Naive thymus-derived CD4-positive, alpha-beta T cell (primary cell): ENCODE data around the gene CD244. TPM values are rescaled to one million over a fixed set of nuclear protein-coding genes. Genes with fewer than 3 reads are reported as not detected.

Experiments
- ATAC-seq: fragments of 150-1000 bp; cut with Tn5 transposase; 2 replicates; pipeline ENCODE4 v1.10.0; 2021; ENCODE audit warnings: mild to moderate bottlenecking, moderate library complexity
- CTCF ChIA-PET: fragments of 350-600 bp; sonication (Branson Sonifier 250); formaldehyde crosslinking; loops from one replicate; lab custom pipeline; 2021; ENCODE audit warnings: antibody characterized with exemption; lab: Charles Lee
- POLR2A ChIA-PET: fragments of 350-600 bp; sonication (Branson Sonifier 250); formaldehyde crosslinking; loops from one replicate; lab custom pipeline; 2021; ENCODE audit warnings: antibody characterized with exemption, inconsistent platforms; lab: Charles Lee
- DNase-seq, 9 donors: peaks; one replicate each; pipeline versions ENCODE4 v3.0.0 to v3.0.0-alpha.2; 2020 to 2022; ENCODE audit warnings: mixed read lengths in 1 of 9
- H3K27ac ChIP-seq: one replicate; pipeline ENCODE4 v1.7.0; 2013; ENCODE audit warnings: mild to moderate bottlenecking, low read depth, low read length, moderate library complexity
- H3K27me3 ChIP-seq, 2 donors: one replicate each; pipeline ENCODE4 v1.7.0; 2013; ENCODE audit warnings: low read length in 2 of 2, mild to moderate bottlenecking in 2 of 2, moderate library complexity in 2 of 2; ENCODE audit not compliant: control insufficient read depth in 2 of 2, insufficient read depth in 2 of 2
- H3K36me3 ChIP-seq, 3 experiments: 1 replicate in 2 of 3; 2 replicates in 1 of 3; pipeline ENCODE4 v1.7.0; 2013; ENCODE audit warnings: low read length in 3 of 3, mild to moderate bottlenecking in 3 of 3, moderate library complexity in 1 of 3; ENCODE audit not compliant: insufficient read depth in 3 of 3, control insufficient read depth in 2 of 3
- H3K4me1 ChIP-seq, 2 donors: one replicate each; pipeline ENCODE4 v1.7.0; 2013; ENCODE audit warnings: low read length in 2 of 2, mild to moderate bottlenecking in 2 of 2, moderate library complexity in 1 of 2; ENCODE audit not compliant: control insufficient read depth in 2 of 2, insufficient read depth in 2 of 2
- H3K4me3 ChIP-seq: 2 replicates; pipeline ENCODE4 v1.7.0; 2013; ENCODE audit warnings: mild to moderate bottlenecking, low read length
- H3K9me3 ChIP-seq, 3 experiments: 1 replicate in 2 of 3; 2 replicates in 1 of 3; pipeline ENCODE4 v1.7.0; 2013; ENCODE audit warnings: low read length in 3 of 3; ENCODE audit not compliant: control insufficient read depth in 2 of 3
- H3K27ac Mint-ChIP-seq, 9 donors: one replicate each; pipeline ENCODE4 v1.8.0; 2020 to 2022; ENCODE audit warnings: mixed read lengths in 9 of 9, mild to moderate bottlenecking in 8 of 9, moderate library complexity in 5 of 9, inconsistent platforms in 2 of 9
- H3K27me3 Mint-ChIP-seq, 5 donors: one replicate each; pipeline ENCODE4 v1.8.0; 2021 to 2022; ENCODE audit warnings: mixed read lengths in 5 of 5, mild to moderate bottlenecking in 1 of 5
- H3K36me3 Mint-ChIP-seq, 5 donors: one replicate each; pipeline ENCODE4 v1.8.0; 2020 to 2022; ENCODE audit warnings: mixed read lengths in 5 of 5, mild to moderate bottlenecking in 3 of 5, inconsistent platforms in 1 of 5
- H3K4me1 Mint-ChIP-seq, 7 donors: one replicate each; pipeline ENCODE4 v1.8.0; 2020 to 2022; ENCODE audit warnings: mixed read lengths in 7 of 7, mild to moderate bottlenecking in 3 of 7, inconsistent platforms in 1 of 7
- H3K4me3 Mint-ChIP-seq, 10 donors: one replicate each; pipeline ENCODE4 v1.8.0; 2020 to 2022; ENCODE audit warnings: mild to moderate bottlenecking in 10 of 10, mixed read lengths in 10 of 10, moderate library complexity in 6 of 10, inconsistent platforms in 2 of 10
- H3K9me3 Mint-ChIP-seq, 11 donors: one replicate each; pipeline ENCODE4 v1.8.0; 2020 to 2022; ENCODE audit warnings: mixed read lengths in 11 of 11, mild to moderate bottlenecking in 4 of 11, inconsistent platforms in 1 of 11, moderate library complexity in 1 of 11
- intact Hi-C, 2 donors: fragments of 100-400 bp; cut with micrococcal nuclease; formaldehyde crosslinking; loops; one replicate each; pipeline ENCODE4 v1.15.1; 2023
- polyA plus RNA-seq, 2 donors: library from polyadenylated mRNA; unstranded; fragments of 300-500 nt; fragmentation: Illumina TruSeq; gene quantifications; one replicate each; pipeline ENCODE4 v1.2.3, GENCODE V29; 2021
- total RNA-seq, 6 experiments: library from RNA in 5 of 6; stranded (reverse) in 5 of 6; gene quantifications; 1 replicate in 5 of 6; 2 replicates in 1 of 6; pipeline ENCODE4 v1.2.3 and lab custom pipeline; 2021 to 2026

The CD244 gene
- total and polyA plus RNA-seq, 7 experiments from 2014 or later = 0.27 to 33.6 (median 3.9) TPM

DNA sequence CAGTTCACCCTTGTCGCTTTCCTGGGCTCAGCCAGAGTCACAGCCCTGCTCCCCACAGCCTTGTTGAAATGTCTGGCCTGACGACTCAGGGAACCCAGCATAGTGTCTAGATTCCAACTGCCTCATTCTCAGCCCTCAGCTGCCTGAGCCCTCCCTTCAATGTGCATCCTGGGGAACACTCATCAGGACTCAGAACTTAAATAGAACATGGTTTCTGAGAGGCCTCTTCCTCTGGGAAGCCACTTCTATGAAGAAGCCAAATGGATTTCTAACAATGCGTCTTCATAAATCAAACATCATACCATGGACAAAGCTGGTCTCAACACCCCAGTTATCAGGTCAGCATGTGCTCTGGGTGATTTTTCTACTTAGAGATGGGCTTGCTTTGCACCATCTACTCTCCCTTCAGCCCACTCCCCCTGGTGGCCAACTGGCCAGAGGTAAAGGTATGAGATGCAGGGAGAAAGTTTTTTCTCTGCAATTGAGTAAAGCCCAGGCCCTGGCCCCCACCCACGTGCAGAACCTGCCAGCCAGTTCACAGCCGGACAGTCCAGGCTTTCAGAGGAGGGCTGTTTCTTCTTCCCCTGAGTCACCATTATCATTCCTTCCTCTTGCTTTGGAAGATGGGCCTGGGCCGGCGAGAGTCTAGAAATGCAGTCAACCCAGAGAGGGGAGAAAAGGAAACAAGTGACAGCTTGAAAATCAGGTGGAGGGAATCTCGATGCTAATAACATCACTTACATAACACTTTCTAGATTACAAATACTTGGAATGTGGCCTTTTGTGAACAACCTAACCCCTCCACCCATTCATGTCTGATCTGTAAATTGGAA, 32.1 kb downstream of the CD244 start:
- Histone ChIP-seq H3K9me3 (no peaks in the 10 kb centered on the region), H3K36me3 (peaks cover 5 to 35% (median 5%) of the 10 kb centered on the region in 3 experiments), H3K4me3 (no peak overlapping the region), H3K4me1 (peaks cover 6 to 18% of the 10 kb centered on the region in 2 donors), H3K27me3 (no peaks in the 10 kb centered on the region), H3K27ac (peak overlapping the region; percentile 10)
- DNase-seq = peak; percentile 51 to 77 (median 67)
- H3K27ac Mint-ChIP-seq = peak overlapping the region in 8 of 9 donors; percentile 68 to 96 (median 86)
- peaks cover 20 to 54% (median 36%) of the 10 kb centered on the region in 7 donors for H3K4me1 Mint-ChIP-seq
- ChIA-PET CTCF (interaction anchor here (0.5 to 6.1 kb wide), 16 partner anchors 15 to 267 kb away, joined by 3 to 48 read pairs (median 4); partner anchors contain the start of gene LY9), POLR2A (interaction anchor here (1.1 to 4.1 kb wide), 4 partner anchors 9 to 53 kb away, joined by 4 to 19 read pairs (median 6); partner anchors contain the start of gene LY9)
- H3K4me3 Mint-ChIP-seq = no peak overlapping the region
- H3K9me3 Mint-ChIP-seq = no peaks in the 10 kb centered on the region
- H3K36me3 Mint-ChIP-seq = peaks cover 0 to 32% (median 10%) of the 10 kb centered on the region in 5 donors
- intact Hi-C loops = loop anchor here (1.0 to 10.0 kb wide), 5 partner anchors 34 to 304 kb away; partner anchors contain the start of genes DEDD (in 1 of the 2) and LY9 (in 1 of the 2)
- H3K27me3 Mint-ChIP-seq = no peaks in the 10 kb centered on the region
- ATAC-seq = peak; percentile 75

DNA sequence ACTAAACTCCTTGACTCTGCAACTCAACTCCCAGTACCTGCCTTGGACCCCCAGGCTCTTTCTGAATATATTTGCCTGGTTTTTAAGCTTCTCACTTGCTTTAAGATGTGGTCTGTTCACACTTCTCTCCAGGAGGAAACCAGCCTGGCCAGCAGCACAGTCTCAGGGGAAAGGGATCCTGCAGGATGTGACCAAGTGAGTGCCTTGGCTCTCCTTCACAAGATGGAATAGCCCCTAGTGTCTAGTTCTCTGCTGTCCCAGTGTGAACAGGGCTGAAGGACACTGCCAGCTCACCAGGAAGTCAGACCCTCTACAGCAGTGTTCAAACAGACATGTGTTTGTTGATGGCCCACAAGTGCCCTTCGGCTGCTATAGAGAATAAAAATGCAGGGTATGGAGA, 32.9 kb downstream of the CD244 start:
- Mint-ChIP-seq H3K36me3 (peaks cover 0 to 32% (median 10%) of the 10 kb centered on the region in 5 donors), H3K4me3 (no peak overlapping the region), H3K9me3 (no peaks in the 10 kb centered on the region), H3K27ac (peak overlapping the region in 8 of 9 donors; percentile 68 to 96 (median 84)), H3K4me1 (peaks cover 13 to 46% (median 28%) of the 10 kb centered on the region in 7 donors), H3K27me3 (no peaks in the 10 kb centered on the region)
- DNase-seq = no peak
- no peak for ATAC-seq
- H3K27me3 ChIP-seq = no peaks in the 10 kb centered on the region
- peaks cover 0 to 11% of the 10 kb centered on the region in 2 donors for H3K4me1 ChIP-seq
- H3K9me3 ChIP-seq = no peaks in the 10 kb centered on the region
- no peak overlapping the region for H3K4me3 ChIP-seq
- ChIA-PET CTCF (interaction anchor here (0.6 to 6.1 kb wide), 13 partner anchors 14 to 152 kb away, joined by 3 to 48 read pairs (median 4); partner anchors contain the start of gene LY9), POLR2A (interaction anchor here (1.3 to 4.1 kb wide), 3 partner anchors 8 to 52 kb away, joined by 4 to 19 read pairs (median 9); partner anchors contain the start of gene LY9)
- peaks cover 5 to 42% (median 5%) of the 10 kb centered on the region in 3 experiments for H3K36me3 ChIP-seq
- H3K27ac ChIP-seq = peak overlapping the region; percentile 10
- intact Hi-C loops = loop anchor here (1.0 to 10.0 kb wide), 5 partner anchors 33 to 305 kb away; partner anchors contain the start of genes DEDD (in 1 of the 2) and LY9 (in 1 of the 2)

DNA sequence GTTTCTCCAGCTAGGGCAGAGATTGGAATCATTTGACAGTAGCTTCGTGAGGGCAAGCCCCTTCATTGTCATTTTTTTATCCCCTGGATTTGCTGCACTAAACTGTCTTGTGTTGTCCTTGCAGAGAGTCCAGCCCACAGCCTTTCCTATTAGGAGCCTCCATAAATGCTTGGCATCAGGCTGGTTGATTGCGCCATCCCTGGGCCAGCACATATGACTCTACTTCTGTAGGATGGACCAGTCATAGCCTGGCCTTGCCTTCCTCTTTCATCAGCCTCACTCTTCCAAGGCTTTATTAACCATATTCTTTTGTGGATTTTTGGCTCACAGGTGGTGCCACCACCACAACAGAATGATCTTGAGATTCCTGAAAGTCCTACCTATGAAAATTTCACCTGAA, 35.3 kb downstream of the CD244 start:
- DNase-seq (no peak), ATAC-seq (no peak)
- Histone ChIP-seq H3K4me1 (no peaks in the 10 kb centered on the region), H3K27ac (no peak overlapping the region), H3K4me3 (no peak overlapping the region), H3K36me3 (peaks cover 10 to 65% (median 15%) of the 10 kb centered on the region in 3 experiments), H3K9me3 (no peaks in the 10 kb centered on the region), H3K27me3 (no peaks in the 10 kb centered on the region)
- Mint-ChIP-seq H3K27me3 (no peaks in the 10 kb centered on the region), H3K36me3 (peaks cover 0 to 43% (median 16%) of the 10 kb centered on the region in 5 donors), H3K4me3 (no peak overlapping the region), H3K4me1 (peaks cover 5 to 25% (median 13%) of the 10 kb centered on the region in 7 donors), H3K9me3 (no peaks in the 10 kb centered on the region), H3K27ac (peak overlapping the region in 7 of 9 donors; percentile 9 to 84 (median 57))
- POLR2A ChIA-PET = interaction anchor here (0.9 to 2.6 kb wide), 4 partner anchors 13 to 50 kb away, joined by 3 to 9 read pairs (median 3); no protein-coding TSS in a partner anchor
- CTCF ChIA-PET = interaction anchor here (1.0 to 6.1 kb wide), 5 partner anchors 10 to 59 kb away, joined by 3 to 43 read pairs (median 16); partner anchors contain the start of gene LY9
- intact Hi-C loops = no loop called here

DNA sequence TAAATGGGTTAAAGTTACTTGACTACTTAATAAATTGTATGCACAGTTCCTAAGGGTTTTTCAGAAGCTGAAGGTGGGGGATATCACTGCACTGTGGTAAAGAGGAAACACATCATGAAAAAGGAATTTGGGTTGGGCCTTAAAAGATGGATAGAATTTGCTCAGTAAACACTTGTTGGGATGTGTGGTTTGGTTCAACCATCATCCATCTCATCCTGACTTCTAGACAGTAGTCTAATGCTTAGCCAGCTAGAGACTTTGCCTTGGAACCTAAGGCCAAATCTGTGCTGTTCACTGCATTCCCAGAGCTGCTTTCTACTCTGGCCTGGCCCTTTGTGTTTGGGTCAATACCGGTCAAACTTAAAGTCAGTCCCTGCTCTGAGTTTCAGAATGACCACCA, 36.1 kb downstream of the CD244 start:
- peaks cover 0 to 52% (median 21%) of the 10 kb centered on the region in 5 donors for H3K36me3 Mint-ChIP-seq
- POLR2A ChIA-PET = interaction anchor here (1.0 to 2.6 kb wide), 2 partner anchors 24 to 29 kb away, joined by 3 to 9 read pairs; no protein-coding TSS in a partner anchor

DNA sequence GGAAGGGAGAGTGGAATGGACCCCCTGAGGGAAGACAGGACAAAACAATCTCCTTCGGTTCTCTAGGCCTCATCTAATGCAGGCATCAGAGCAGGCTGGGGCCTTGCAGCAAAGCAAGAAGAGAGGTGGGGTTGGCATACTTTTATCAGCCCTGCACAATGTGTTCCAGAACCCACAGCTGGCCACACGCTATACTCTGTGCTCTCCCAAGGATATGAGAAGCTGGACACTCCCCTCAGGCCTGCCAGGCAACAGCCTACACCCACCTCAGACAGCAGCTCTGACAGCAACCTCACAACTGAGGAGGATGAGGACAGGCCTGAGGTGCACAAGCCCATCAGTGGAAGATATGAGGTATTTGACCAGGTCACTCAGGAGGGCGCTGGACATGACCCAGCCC, 39.4 kb downstream of the CD244 start:
- DNase-seq (no peak), ATAC-seq (no peak)
- H3K4me1 ChIP-seq = no peaks in the 10 kb centered on the region
- no peak overlapping the region for H3K4me3 ChIP-seq
- H3K4me3 Mint-ChIP-seq = no peak overlapping the region
- peak overlapping the region in 6 of 9 donors; percentile 26 to 71 (median 62) for H3K27ac Mint-ChIP-seq
- CTCF ChIA-PET = interaction anchor here (1.0 kb wide), 1 partner anchor 11 kb away, joined by 3 read pairs; no protein-coding TSS in a partner anchor
- no peaks in the 10 kb centered on the region for H3K9me3 ChIP-seq
- H3K36me3 ChIP-seq = peaks cover 9 to 86% (median 21%) of the 10 kb centered on the region in 3 experiments
- H3K4me1 Mint-ChIP-seq = peaks cover 0 to 17% (median 6%) of the 10 kb centered on the region in 7 donors
- no peaks in the 10 kb centered on the region for H3K27me3 ChIP-seq
- intact Hi-C loops = no loop called here
- peaks cover 0 to 3% (median 0%) of the 10 kb centered on the region in 5 donors for H3K27me3 Mint-ChIP-seq
- peaks cover 2 to 62% (median 31%) of the 10 kb centered on the region in 5 donors for H3K36me3 Mint-ChIP-seq
- POLR2A ChIA-PET = no interaction called here
- no peak overlapping the region for H3K27ac ChIP-seq
- H3K9me3 Mint-ChIP-seq = no peaks in the 10 kb centered on the region

More for the DNA sequence above, 36.1 kb downstream of the CD244 start:
- H3K9me3 ChIP-seq = no peaks in the 10 kb centered on the region
- H3K27ac Mint-ChIP-seq = peak overlapping the region in 7 of 9 donors; percentile 13 to 84 (median 65)
- no peaks in the 10 kb centered on the region for H3K27me3 Mint-ChIP-seq
- no peak overlapping the region for H3K4me3 Mint-ChIP-seq
- H3K4me1 ChIP-seq = no peaks in the 10 kb centered on the region
- intact Hi-C loops = no loop called here
- no peak for ATAC-seq
- no peaks in the 10 kb centered on the region for H3K27me3 ChIP-seq
- no peak for DNase-seq
- no peak overlapping the region for H3K27ac ChIP-seq
- peaks cover 5 to 21% (median 8%) of the 10 kb centered on the region in 7 donors for H3K4me1 Mint-ChIP-seq
- H3K9me3 Mint-ChIP-seq = no peaks in the 10 kb centered on the region
- peaks cover 10 to 72% (median 16%) of the 10 kb centered on the region in 3 experiments for H3K36me3 ChIP-seq
- no peak overlapping the region for H3K4me3 ChIP-seq
- CTCF ChIA-PET = interaction anchor here (1.3 to 6.1 kb wide), 5 partner anchors 30 to 99 kb away, joined by 4 to 43 read pairs (median 16); partner anchors contain the start of gene LY9

DNA sequence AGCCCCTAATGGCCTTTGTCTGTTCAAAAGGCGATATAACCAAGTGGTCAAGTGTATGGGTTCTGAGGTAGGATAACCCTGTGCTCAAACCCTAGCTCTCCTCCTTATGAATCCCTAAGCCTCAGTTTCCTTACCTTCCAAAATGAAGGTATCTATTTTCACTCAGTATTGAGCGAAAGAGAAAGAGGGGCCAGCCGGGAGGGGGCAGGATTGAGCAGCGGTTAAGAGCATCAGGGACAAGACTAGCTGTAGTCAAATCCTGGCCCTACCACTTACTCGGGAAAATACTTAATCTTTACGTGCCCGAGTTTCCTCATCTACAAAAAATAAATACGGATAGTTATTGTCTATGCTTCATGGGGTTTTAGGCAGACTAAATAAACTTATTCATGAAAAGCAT, 41.1 kb downstream of the CD244 start:
- Mint-ChIP-seq H3K4me3 (no peak overlapping the region), H3K4me1 (peaks cover 0 to 17% (median 6%) of the 10 kb centered on the region in 7 donors), H3K36me3 (peaks cover 2 to 55% (median 32%) of the 10 kb centered on the region in 5 donors), H3K9me3 (no peaks in the 10 kb centered on the region), H3K27me3 (peaks cover 0 to 5% (median 0%) of the 10 kb centered on the region in 5 donors), H3K27ac (peak overlapping the region in 7 of 9 donors; percentile 45 to 91 (median 77))
- H3K27me3 ChIP-seq = no peaks in the 10 kb centered on the region
- no peak for DNase-seq
- no peaks in the 10 kb centered on the region for H3K4me1 ChIP-seq
- POLR2A ChIA-PET = interaction anchor here (1.1 kb wide), 1 partner anchor 9 kb away, joined by 4 read pairs; no protein-coding TSS in a partner anchor
- CTCF ChIA-PET = interaction anchor here (0.6 to 1.3 kb wide), 6 partner anchors 15 to 141 kb away, joined by 3 to 5 read pairs (median 3); no protein-coding TSS in a partner anchor
- peaks cover 14 to 85% (median 17%) of the 10 kb centered on the region in 3 experiments for H3K36me3 ChIP-seq
- no peak for ATAC-seq
- no peaks in the 10 kb centered on the region for H3K9me3 ChIP-seq
- no peak overlapping the region for H3K4me3 ChIP-seq
- H3K27ac ChIP-seq = no peak overlapping the region
- intact Hi-C loops = no loop called here
